ENCODE results near the gene TM9SF3.

TM9SF3 gene

GRCh38 chr10:96478355-96478754 lies 108.5 kb downstream of the TM9SF3 start:
- Histone ChIP-seq H3K4me2 (ENCODE audit: low read depth, low read length, poor library complexity, severe bottlenecking) (no peak overlapping the region), H3K27ac (ENCODE audit: low read depth, low read length) (no peak overlapping the region), H3K27me3 (ENCODE audit: low read length) (no peaks in the 10 kb centered on the region), H3K9me3 (ENCODE audit: insufficient read depth, low read length) (no peaks in the 10 kb centered on the region), H3K79me2 (ENCODE audit: insufficient read depth, low read length) (no peaks in the 10 kb centered on the region), H3K4me3 (ENCODE audit: insufficient read depth, low read length, poor library complexity, severe bottlenecking) (no peak overlapping the region), H3F3A (ENCODE audit: insufficient read depth) (no peaks in the 10 kb centered on the region), H4K20me1 (ENCODE audit: low read depth, low read length) (no peaks in the 10 kb centered on the region), H2AFZ (ENCODE audit: low read depth, low read length, severe bottlenecking) (no peak overlapping the region), H3K9ac (ENCODE audit: low read length) (no peak overlapping the region), H3K9me2 (replicated peaks; ENCODE audit: insufficient read depth, low read length) (no peaks in the 10 kb centered on the region), H3K36me3 (ENCODE audit: low read length) (no peaks in the 10 kb centered on the region)
- TF ChIP-seq CTCF (IDR thresholded peaks at IDR 0.05; ENCODE audit: insufficient read depth, low read length, poor library complexity, severe bottlenecking) = no peak
- no peak for TF ChIP-seq EZH2phosphoT487 (conservative IDR thresholded peaks at IDR 0.05; ENCODE audit: low read length)

- Histone ChIP-seq H3F3A (ENCODE audit: insufficient read depth) (no peaks in the 10 kb centered on the region), H3K9ac (ENCODE audit: low read length) (no peak overlapping the region), H4K20me1 (ENCODE audit: low read depth, low read length) (no peaks in the 10 kb centered on the region), H3K9me2 (replicated peaks; ENCODE audit: insufficient read depth, low read length) (no peaks in the 10 kb centered on the region), H3K79me2 (ENCODE audit: insufficient read depth, low read length) (no peaks in the 10 kb centered on the region), H3K27ac (ENCODE audit: low read depth, low read length) (no peak overlapping the region), H2AFZ (ENCODE audit: low read depth, low read length, severe bottlenecking) (no peak overlapping the region), H3K4me3 (ENCODE audit: insufficient read depth, low read length, poor library complexity, severe bottlenecking) (no peak overlapping the region), H3K27me3 (ENCODE audit: low read length) (no peaks in the 10 kb centered on the region), H3K36me3 (ENCODE audit: low read length) (no peaks in the 10 kb centered on the region), H3K9me3 (ENCODE audit: insufficient read depth, low read length) (no peaks in the 10 kb centered on the region), H3K4me2 (ENCODE audit: low read depth, low read length, poor library complexity, severe bottlenecking) (no peak overlapping the region)
- TF ChIP-seq CTCF (IDR thresholded peaks at IDR 0.05; ENCODE audit: insufficient read depth, low read length, poor library complexity, severe bottlenecking) (no peak), EZH2phosphoT487 (conservative IDR thresholded peaks at IDR 0.05; ENCODE audit: low read length) (no peak)
Observed at GRCh38 chr10:96473866-96474265, 112.9 kb downstream of the TM9SF3 start.

GRCh38 chr10:96470116-96470743 lies 116.6 kb downstream of the TM9SF3 start:
- Histone ChIP-seq H2AFZ (ENCODE audit: low read depth, low read length, severe bottlenecking) (no peak overlapping the region), H3K27me3 (ENCODE audit: low read length) (no peaks in the 10 kb centered on the region), H3F3A (ENCODE audit: insufficient read depth) (no peaks in the 10 kb centered on the region), H3K79me2 (ENCODE audit: insufficient read depth, low read length) (no peaks in the 10 kb centered on the region), H3K27ac (ENCODE audit: low read depth, low read length) (no peak overlapping the region), H3K4me2 (ENCODE audit: low read depth, low read length, poor library complexity, severe bottlenecking) (no peak overlapping the region), H3K36me3 (ENCODE audit: low read length) (no peaks in the 10 kb centered on the region), H4K20me1 (ENCODE audit: low read depth, low read length) (no peaks in the 10 kb centered on the region), H3K9ac (ENCODE audit: low read length) (no peak overlapping the region), H3K4me3 (ENCODE audit: insufficient read depth, low read length, poor library complexity, severe bottlenecking) (no peak overlapping the region), H3K9me3 (ENCODE audit: insufficient read depth, low read length) (no peaks in the 10 kb centered on the region), H3K9me2 (replicated peaks; ENCODE audit: insufficient read depth, low read length) (no peaks in the 10 kb centered on the region)
- TF ChIP-seq EZH2phosphoT487 (conservative IDR thresholded peaks at IDR 0.05; ENCODE audit: low read length) = no peak
- peak; percentile 79 for TF ChIP-seq CTCF (IDR thresholded peaks at IDR 0.05; ENCODE audit: insufficient read depth, low read length, poor library complexity, severe bottlenecking)
